IMR-90 (cell line): Measurements from ENCODE around the gene VASH1. TPM values are rescaled to one million over a fixed set of nuclear protein-coding genes. Genes with fewer than 3 reads are reported as not detected.

Experiments used
- ATAC-seq: fragments of 200-7000 bp; cut with Tn5 transposase; 2 replicates; pipeline ENCODE4 v1.9.1; 2020; ENCODE audit warnings: low read depth, mild to moderate bottlenecking, moderate library complexity
- BruUV-seq: library from RNA; stranded (reverse); fragments of 400-500 nt; replicated peaks from 2 replicates; lab custom pipeline; 2021; lab: Mats Ljungman, UMichigan
- CTCF ChIA-PET: fragments of 300-600 bp; formaldehyde crosslinking; extraction: SDS; loops from one replicate; lab custom pipeline; 2021; ENCODE audit warnings: antibody characterized with exemption; lab: Yijun Ruan, JAX
- POLR2A ChIA-PET: fragments of 300-600 bp; sonication (Branson Sonifier 250); formaldehyde crosslinking; loops from one replicate; lab custom pipeline; 2022; ENCODE audit warnings: antibody characterized with exemption; ENCODE audit not compliant: unreplicated experiment; lab: Charles Lee
- DNase-seq: peaks from one replicate; pipeline ENCODE4 v3.0.0; 2013
- H2AFZ ChIP-seq: replicated peaks from 2 replicates; pipeline ENCODE3; 2013; ENCODE audit warnings: low read length, mild to moderate bottlenecking; ENCODE audit not compliant: poor library complexity
- H2AK5ac ChIP-seq: 2 replicates; pipeline ENCODE4 v1.6.1; 2013; ENCODE audit warnings: low read depth, low read length, inconsistent platforms
- H2AK9ac ChIP-seq: replicated peaks from 2 replicates; pipeline ENCODE3; 2013; ENCODE audit warnings: mild to moderate bottlenecking, low read depth, low read length, moderate library complexity; ENCODE audit not compliant: poor library complexity
- H2BK120ac ChIP-seq: 2 replicates; pipeline ENCODE4 v1.6.1; 2013; ENCODE audit warnings: low read depth, low read length, inconsistent platforms
- H2BK15ac ChIP-seq: 3 replicates; pipeline ENCODE4 v1.6.1; 2013; ENCODE audit warnings: low read depth, low read length, inconsistent platforms
- H2BK20ac ChIP-seq: 2 replicates; pipeline ENCODE4 v1.6.1; 2013; ENCODE audit warnings: low read depth, mild to moderate bottlenecking, inconsistent platforms, low read length, moderate library complexity
- H2BK5ac ChIP-seq: 2 replicates; pipeline ENCODE4 v1.6.1; 2013; ENCODE audit warnings: mild to moderate bottlenecking, low read depth, low read length, inconsistent platforms; ENCODE audit not compliant: poor library complexity, severe bottlenecking
- H3K14ac ChIP-seq: replicated peaks from 2 replicates; pipeline ENCODE4 v1.6.1; 2013; ENCODE audit warnings: low read depth, low read length, inconsistent platforms
- H3K18ac ChIP-seq: 2 replicates; pipeline ENCODE4 v1.6.1; 2013; ENCODE audit warnings: low read depth, low read length, control low read depth
- H3K23ac ChIP-seq: 2 replicates; pipeline ENCODE4 v1.6.1; 2013; ENCODE audit warnings: low read depth, low read length, inconsistent platforms
- H3K27ac ChIP-seq: 2 replicates; pipeline ENCODE4 v1.5.1; 2013; ENCODE audit warnings: mild to moderate bottlenecking, control low read depth, low read length; ENCODE audit not compliant: insufficient read depth
- H3K27me3 ChIP-seq: 2 replicates; pipeline ENCODE4 v1.6.1; 2013; ENCODE audit warnings: low read length; ENCODE audit not compliant: control insufficient read depth, insufficient read depth
- H3K36me3 ChIP-seq: 2 replicates; pipeline ENCODE4 v1.6.1; 2013; ENCODE audit warnings: low read length, mixed read lengths; ENCODE audit not compliant: control insufficient read depth, insufficient read depth
- H3K4ac ChIP-seq: 2 replicates; pipeline ENCODE4 v1.6.1; 2013; ENCODE audit warnings: low read depth, low read length, inconsistent platforms
- H3K4me1 ChIP-seq: 2 replicates; pipeline ENCODE4 v1.6.1; 2013; ENCODE audit warnings: low read length, mixed read lengths; ENCODE audit not compliant: control insufficient read depth, insufficient read depth
- H3K4me2 ChIP-seq: 2 replicates; pipeline ENCODE4 v1.6.1; 2013; ENCODE audit warnings: low read depth, mild to moderate bottlenecking, control low read depth, low read length, moderate library complexity
- H3K4me3 ChIP-seq: 2 replicates; pipeline ENCODE4 v1.5.1; 2013; ENCODE audit warnings: low read depth, mild to moderate bottlenecking, control low read depth, low read length, moderate library complexity; ENCODE audit not compliant: insufficient read depth
- H3K56ac ChIP-seq: 2 replicates; pipeline ENCODE4 v1.6.1; 2013; ENCODE audit warnings: low read length, inconsistent platforms; ENCODE audit not compliant: insufficient read depth; ENCODE audit errors: extremely low read depth
- H3K79me1 ChIP-seq, 2 experiments: 2 replicates each; pipeline ENCODE4 v1.6.1; 2013; ENCODE audit warnings: low read length in 2 of 2, inconsistent platforms in 1 of 2, low read depth in 1 of 2
- H3K9ac ChIP-seq: 2 replicates; pipeline ENCODE4 v1.6.1; 2013; ENCODE audit warnings: low read depth, low read length, control low read depth
- H3K9me1 ChIP-seq: 2 replicates; pipeline ENCODE4 v1.6.1; 2013; ENCODE audit warnings: low read length, inconsistent platforms; ENCODE audit not compliant: insufficient read depth
- H3K9me3 ChIP-seq: 2 replicates; pipeline ENCODE4 v1.6.1; 2013; ENCODE audit warnings: low read length; ENCODE audit not compliant: control insufficient read depth, insufficient read depth
- H4K20me1 ChIP-seq: 2 replicates; pipeline ENCODE4 v1.6.1; 2013; ENCODE audit warnings: low read length, inconsistent platforms; ENCODE audit not compliant: insufficient read depth
- H4K5ac ChIP-seq: 2 replicates; pipeline ENCODE4 v1.6.1; 2013; ENCODE audit warnings: mild to moderate bottlenecking, low read depth, low read length, control low read depth
- H4K8ac ChIP-seq, 2 experiments: 2 replicates each; pipeline ENCODE4 v1.6.1; 2013; ENCODE audit warnings: low read depth in 2 of 2, low read length in 2 of 2, control low read depth in 1 of 2, inconsistent platforms in 1 of 2
- H4K91ac ChIP-seq: 2 replicates; pipeline ENCODE4 v1.6.1; 2013; ENCODE audit warnings: low read depth, low read length, inconsistent platforms; ENCODE audit not compliant: insufficient read depth
- BHLHE40 ChIP-seq: fragments of 150-350 bp; IDR thresholded peaks from 2 replicates; pipeline ENCODE4 v1.6.1; 2016; ENCODE audit warnings: mild to moderate bottlenecking, low read depth, low read length
- CEBPB ChIP-seq: IDR thresholded peaks from 2 replicates; pipeline ENCODE4 v1.6.1; 2012; ENCODE audit warnings: low read depth, low read length, improper control_type of control experiment
- CHD1 ChIP-seq: IDR thresholded peaks from 2 replicates; pipeline ENCODE4 v1.6.1; 2012; ENCODE audit warnings: low read depth, low read length, improper control_type of control experiment
- CTCF ChIP-seq: conservative IDR thresholded peaks from 2 replicates; pipeline ENCODE4 v1.5.1; 2012; ENCODE audit warnings: mild to moderate bottlenecking, low read depth, low read length, improper control_type of control experiment
- ELK1 ChIP-seq: fragments of 150-350 bp; IDR thresholded peaks from 2 replicates; pipeline ENCODE4 v1.6.1; 2016; ENCODE audit warnings: low read depth, mild to moderate bottlenecking, low read length, moderate library complexity, borderline replicate concordance
- FOS ChIP-seq: fragments of 150-350 bp; IDR thresholded peaks from 2 replicates; pipeline ENCODE4 v1.6.1; 2016; ENCODE audit warnings: low read depth, low read length
- MAFK ChIP-seq: IDR thresholded peaks from 2 replicates; pipeline ENCODE4 v1.6.1; 2012; ENCODE audit warnings: low read depth, low read length, improper control_type of control experiment
- MAZ ChIP-seq: IDR thresholded peaks from 2 replicates; pipeline ENCODE4 v1.6.1; 2012; ENCODE audit warnings: low read depth, mild to moderate bottlenecking, low read length, improper control_type of control experiment, moderate library complexity, borderline replicate concordance
- MXI1 ChIP-seq: IDR thresholded peaks from 2 replicates; pipeline ENCODE4 v1.6.1; 2012; ENCODE audit warnings: low read depth, mild to moderate bottlenecking, low read length, moderate library complexity, borderline replicate concordance
- NFE2L2 ChIP-seq: fragments of 150-350 bp; IDR thresholded peaks from 2 replicates; pipeline ENCODE4 v1.6.1; 2016; ENCODE audit warnings: low read depth, mild to moderate bottlenecking, low read length
- POLR2A ChIP-seq: IDR thresholded peaks from 2 replicates; pipeline ENCODE4 v1.6.1; 2012; ENCODE audit warnings: mild to moderate bottlenecking, low read depth, low read length
- RAD21 ChIP-seq: IDR thresholded peaks from 2 replicates; pipeline ENCODE4 v1.6.1; 2012; ENCODE audit warnings: low read length, improper control_type of control experiment
- RCOR1 ChIP-seq: IDR thresholded peaks from 2 replicates; pipeline ENCODE4 v1.6.1; 2012; ENCODE audit warnings: mild to moderate bottlenecking, low read length, improper control_type of control experiment; ENCODE audit not compliant: insufficient replicate concordance
- RFX5 ChIP-seq: IDR thresholded peaks from 2 replicates; pipeline ENCODE4 v1.8.0; 2012; ENCODE audit warnings: low read depth, mild to moderate bottlenecking, low read length, moderate library complexity
- SMC3 ChIP-seq: fragments of 150-350 bp; IDR thresholded peaks from 2 replicates; pipeline ENCODE4 v1.6.1; 2016; ENCODE audit warnings: low read depth, mild to moderate bottlenecking, antibody characterized with exemption, low read length, moderate library complexity
- WGBS, 2 experiments: methylation state at CpG; one replicate each; pipeline versions ENCODE4 v1.1.5 to v1.1.7; 2013; ENCODE audit warnings: missing lambda C conversion rate in 2 of 2; ENCODE audit not compliant: insufficient read length in 1 of 2; ENCODE audit errors: extremely low coverage in 2 of 2; 5-methylcytosine and 5-hydroxymethylcytosine counted together
- dilution Hi-C: fragments of 300-500 bp; cut with HindIII; formaldehyde crosslinking; loops from one replicate; pipeline ENCODE4 v1.14.3; 2018; ENCODE audit warnings: low sequenced_read_pairs; ENCODE audit not compliant: unreplicated experiment
- in situ Hi-C: fragments of 300-500 bp; cut with MboI; formaldehyde crosslinking; loops from 3 replicates; pipeline ENCODE4 v1.14.3; 2019; ENCODE audit warnings: low sequenced_read_pairs, inconsistent platforms, mixed read lengths
- intact Hi-C: fragments of 100-400 bp; cut with micrococcal nuclease; formaldehyde crosslinking; loops from 2 replicates; pipeline ENCODE4 v1.10.0; 2022
- polyA plus RNA-seq, 3 experiments: library from polyadenylated mRNA; depleted of rRNA; stranded (reverse); fragments of >200 nt; gene quantifications; 2 replicates each; pipeline ENCODE4 v1.2.3, GENCODE V29; 2012; ENCODE audit warnings: low replicate concordance in 1 of 3
- total RNA-seq: library from RNA; depleted of rRNA; stranded (reverse); fragments of >200 nt; gene quantifications from 2 replicates; pipeline ENCODE4 v1.2.3, GENCODE V29; 2012
- TF ChIP-seq, protein P1 (sequence below): fragments of 150-350 bp; IDR thresholded peaks from 2 replicates; pipeline ENCODE4 v1.6.1; 2017; ENCODE audit warnings: mild to moderate bottlenecking, antibody characterized with exemption, low read length, low read depth

Gene VASH1
- total and polyA plus RNA-seq, 2 of the 4 experiments (the other 2 are of a cell fraction), result 2.0 to 9.5 TPM

GRCh38 chr14:76771437-76771980, 10.2 kb downstream of the VASH1 start:
- no peak overlapping the region for H3K4me3 ChIP-seq
- no peak overlapping the region for H3K14ac ChIP-seq
- no peak overlapping the region for H4K5ac ChIP-seq
- H3K36me3 ChIP-seq, result peaks cover 5% of the 10 kb centered on the region; the same call in 1 of the 2 replicates
- DNase-seq, result no peak
- H3K79me1 ChIP-seq, result no peaks in the 10 kb centered on the region
- no peak overlapping the region for H3K23ac ChIP-seq
- TF ChIP-seq CHD1 (no peak), MAFK (no peak), MAZ (no peak), MXI1 (no peak), NFE2L2 (no peak), RAD21 (no peak), FOS (no peak), CEBPB (no peak), ELK1 (no peak), CTCF (no peak), BHLHE40 (no peak), RFX5 (no peak), POLR2A (no peak), RCOR1 (no peak), SMC3 (no peak)
- TF ChIP-seq, protein P1, sequence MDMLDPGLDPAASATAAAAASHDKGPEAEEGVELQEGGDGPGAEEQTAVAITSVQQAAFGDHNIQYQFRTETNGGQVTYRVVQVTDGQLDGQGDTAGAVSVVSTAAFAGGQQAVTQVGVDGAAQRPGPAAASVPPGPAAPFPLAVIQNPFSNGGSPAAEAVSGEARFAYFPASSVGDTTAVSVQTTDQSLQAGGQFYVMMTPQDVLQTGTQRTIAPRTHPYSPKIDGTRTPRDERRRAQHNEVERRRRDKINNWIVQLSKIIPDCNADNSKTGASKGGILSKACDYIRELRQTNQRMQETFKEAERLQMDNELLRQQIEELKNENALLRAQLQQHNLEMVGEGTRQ, result no peak
- H3K18ac ChIP-seq, result no peak overlapping the region
- intact Hi-C loops (no loop called here), dilution Hi-C loops (no loop called here), in situ Hi-C loops (no loop called here)
- no peak overlapping the region for H3K27ac ChIP-seq
- H3K4me1 ChIP-seq, result peaks cover 14% of the 10 kb centered on the region
- H3K27me3 ChIP-seq, result no peaks in the 10 kb centered on the region
- no peak for ATAC-seq
- no peak overlapping the region for H2AFZ ChIP-seq
- H3K9me3 ChIP-seq, result no peaks in the 10 kb centered on the region
- H3K9me1 ChIP-seq, result peaks cover 8% of the 10 kb centered on the region; the same call in 1 of the 2 replicates
- 80% methylated on average over 1 of the region's 9 CpGs; no CpG with 5 or more reads in 1 of the 2 experiments for WGBS, 2 experiments
- no peak overlapping the region for H3K56ac ChIP-seq
- H2BK5ac ChIP-seq, result no peak overlapping the region
- H3K4ac ChIP-seq, result no peak overlapping the region
- no TSS peak for BruUV-seq
- no peak overlapping the region for H2AK9ac ChIP-seq
- H2BK20ac ChIP-seq, result no peak overlapping the region
- H2BK15ac ChIP-seq, result no peak overlapping the region
- CTCF ChIA-PET, result no interaction called here
- no peaks in the 10 kb centered on the region for H4K20me1 ChIP-seq
- H4K91ac ChIP-seq, result no peak overlapping the region
- no peak overlapping the region for H2BK120ac ChIP-seq
- no peak overlapping the region for H3K9ac ChIP-seq
- H3K4me2 ChIP-seq, result no peak overlapping the region
- H4K8ac ChIP-seq, result no peak overlapping the region
- H2AK5ac ChIP-seq, result no peak overlapping the region
- POLR2A ChIA-PET, result no interaction called here
